H9 (cell line): ENCODE data around the gene ANKRD34A. TPM values are rescaled to one million over a fixed set of nuclear protein-coding genes. Genes with fewer than 3 reads are reported as not detected.

ENCODE experiments used
- DNase-seq: peaks from one replicate; pipeline ENCODE4 v3.0.0-alpha.2; 2017
- H2AFZ ChIP-seq: one replicate; pipeline ENCODE4 v1.6.1; 2013; ENCODE audit warnings: mild to moderate bottlenecking, low read length, control low read depth, moderate library complexity
- H2AK5ac ChIP-seq: 2 replicates; pipeline ENCODE4 v1.6.1; 2013; ENCODE audit warnings: low read length, control low read depth, mixed read lengths; ENCODE audit not compliant: insufficient read length
- H2BK120ac ChIP-seq: one replicate; pipeline ENCODE4 v1.6.1; 2013; ENCODE audit warnings: low read depth, mild to moderate bottlenecking, low read length, control low read depth, inconsistent platforms; ENCODE audit not compliant: poor library complexity, severe bottlenecking
- H2BK12ac ChIP-seq: 2 replicates; pipeline ENCODE4 v1.6.1; 2013; ENCODE audit warnings: low read length, control low read depth, mixed read lengths, low read depth; ENCODE audit not compliant: insufficient read length
- H2BK15ac ChIP-seq: 2 replicates; pipeline ENCODE4 v1.6.1; 2013; ENCODE audit warnings: low read depth, low read length, control low read depth
- H2BK20ac ChIP-seq: one replicate; pipeline ENCODE4 v1.6.1; 2013; ENCODE audit warnings: low read depth, mild to moderate bottlenecking, low read length, control low read depth, inconsistent platforms; ENCODE audit not compliant: poor library complexity, severe bottlenecking
- H2BK5ac ChIP-seq: 2 replicates; pipeline ENCODE4 v1.6.1; 2013; ENCODE audit warnings: low read length, control low read depth, mixed read lengths; ENCODE audit not compliant: insufficient read length
- H3K14ac ChIP-seq: 2 replicates; pipeline ENCODE4 v1.6.1; 2013; ENCODE audit warnings: low read length, control low read depth; ENCODE audit not compliant: insufficient read depth
- H3K18ac ChIP-seq: 2 replicates; pipeline ENCODE4 v1.6.1; 2013; ENCODE audit warnings: low read depth, mild to moderate bottlenecking, mixed read lengths, low read length, control low read depth; ENCODE audit not compliant: insufficient read length
- H3K23ac ChIP-seq: 2 replicates; pipeline ENCODE4 v1.6.1; 2013; ENCODE audit warnings: low read length, control low read depth, mixed read lengths, low read depth; ENCODE audit not compliant: insufficient read length
- H3K23me2 ChIP-seq: 2 replicates; pipeline ENCODE4 v1.6.1; 2013; ENCODE audit warnings: low read depth, mild to moderate bottlenecking, mixed read lengths, low read length, control low read depth; ENCODE audit not compliant: insufficient read length, poor library complexity, severe bottlenecking
- H3K27ac ChIP-seq: 2 replicates; pipeline ENCODE4 v1.5.1; 2013; ENCODE audit warnings: low read length, control low read depth, mixed read lengths, low read depth; ENCODE audit not compliant: insufficient read length
- H3K27me3 ChIP-seq: 2 replicates; pipeline ENCODE4 v1.6.1; 2013; ENCODE audit warnings: low read length, control low read depth, inconsistent platforms; ENCODE audit not compliant: insufficient read depth
- H3K4ac ChIP-seq: 2 replicates; pipeline ENCODE4 v1.6.1; 2013; ENCODE audit warnings: low read depth, mild to moderate bottlenecking, control low read depth, inconsistent platforms, low read length, moderate library complexity
- H3K4me1 ChIP-seq: 2 replicates; pipeline ENCODE4 v1.6.1; 2013; ENCODE audit warnings: low read length, control low read depth, inconsistent platforms; ENCODE audit not compliant: insufficient read depth
- H3K4me2 ChIP-seq: 2 replicates; pipeline ENCODE4 v1.6.1; 2013; ENCODE audit warnings: low read length, control low read depth, mixed read lengths; ENCODE audit not compliant: insufficient read length, insufficient read depth
- H3K56ac ChIP-seq: 2 replicates; pipeline ENCODE4 v1.6.1; 2013; ENCODE audit warnings: low read depth, mild to moderate bottlenecking, mixed read lengths, low read length, control low read depth; ENCODE audit not compliant: insufficient read length
- H3K79me1 ChIP-seq: 2 replicates; pipeline ENCODE4 v1.6.1; 2013; ENCODE audit warnings: low read depth, mild to moderate bottlenecking, moderate library complexity, low read length, control low read depth, inconsistent platforms; ENCODE audit not compliant: insufficient read depth, poor library complexity, severe bottlenecking
- H3K79me2 ChIP-seq: 2 replicates; pipeline ENCODE4 v1.6.1; 2013; ENCODE audit warnings: low read length, control low read depth, inconsistent platforms; ENCODE audit not compliant: insufficient read depth
- H3K9ac ChIP-seq: 2 replicates; pipeline ENCODE4 v1.6.1; 2013; ENCODE audit warnings: low read length, control low read depth, mixed read lengths; ENCODE audit not compliant: insufficient read length; ENCODE audit errors: extremely low read depth
- H3K9me3 ChIP-seq: one replicate; pipeline ENCODE4 v1.6.1; 2013; ENCODE audit warnings: low read depth, low read length, inconsistent platforms; ENCODE audit not compliant: control insufficient read depth
- H3T11ph ChIP-seq: one replicate; pipeline ENCODE4 v1.6.1; 2013; ENCODE audit warnings: mild to moderate bottlenecking, low read length, control low read depth, inconsistent platforms
- H4K20me1 ChIP-seq: one replicate; pipeline ENCODE4 v1.6.1; 2013; ENCODE audit not compliant: control insufficient read depth, insufficient read length, insufficient read depth
- H4K5ac ChIP-seq: 2 replicates; pipeline ENCODE4 v1.6.1; 2013; ENCODE audit warnings: low read depth, mild to moderate bottlenecking, mixed read lengths, low read length, control low read depth; ENCODE audit not compliant: insufficient read length
- H4K8ac ChIP-seq: replicated peaks from 2 replicates; pipeline ENCODE4 v1.6.1; 2013; ENCODE audit warnings: low read length, control low read depth, mixed read lengths, low read depth; ENCODE audit not compliant: insufficient read length
- H4K91ac ChIP-seq: 2 replicates; pipeline ENCODE4 v1.6.1; 2013; ENCODE audit warnings: low read depth, mild to moderate bottlenecking, moderate library complexity, mixed read lengths, low read length, control low read depth; ENCODE audit not compliant: insufficient read length
- H3K27ac Mint-ChIP-seq, 3 experiments: 2 replicates in 2 of 3; 3 replicates in 1 of 3; pipeline ENCODE4 v1.8.0; 2020 to 2021; ENCODE audit warnings: mixed read lengths in 3 of 3, mild to moderate bottlenecking in 1 of 3, moderate library complexity in 1 of 3
- H3K27me3 Mint-ChIP-seq: 2 replicates; pipeline ENCODE4 v1.8.0; 2021; ENCODE audit warnings: low read depth, mild to moderate bottlenecking, moderate library complexity, mixed read lengths
- H3K36me3 Mint-ChIP-seq, 3 experiments: 2 replicates in 2 of 3; 3 replicates in 1 of 3; pipeline ENCODE4 v1.8.0; 2020 to 2021; ENCODE audit warnings: low read depth in 3 of 3, mixed read lengths in 3 of 3; ENCODE audit not compliant: insufficient read depth in 1 of 3
- H3K4me1 Mint-ChIP-seq, 2 experiments: 2 replicates each; pipeline ENCODE4 v1.8.0; 2020; ENCODE audit warnings: mixed read lengths in 2 of 2
- H3K4me3 Mint-ChIP-seq, 2 experiments: 2 replicates in 1 of 2; 3 replicates in 1 of 2; pipeline ENCODE4 v1.8.0; 2020 to 2021; ENCODE audit warnings: mild to moderate bottlenecking in 2 of 2, mixed read lengths in 2 of 2, moderate library complexity in 1 of 2
- H3K9me3 Mint-ChIP-seq, 2 experiments: 2 replicates in 1 of 2; 3 replicates in 1 of 2; pipeline ENCODE4 v1.8.0; 2020; ENCODE audit warnings: mild to moderate bottlenecking in 2 of 2, mixed read lengths in 2 of 2, moderate library complexity in 1 of 2
- CTCF ChIP-seq: fragments of 200-600 bp; sonication (generic); conservative IDR thresholded peaks from 3 replicates; pipeline ENCODE4 v1.8.0; 2021; ENCODE audit warnings: antibody characterized with exemption, mild to moderate bottlenecking
- WGBS: extraction: QIAGEN DNeasy Blood & Tissue Kit; methylation state at CpG from one replicate; pipeline ENCODE4 v1.1.7; 2013; ENCODE audit warnings: missing lambda C conversion rate, low lambda C conversion rate, mixed read lengths; ENCODE audit not compliant: insufficient read length; ENCODE audit errors: extremely low coverage; 5-methylcytosine and 5-hydroxymethylcytosine counted together
- total RNA-seq: library from RNA; stranded (reverse); gene quantifications from 2 replicates; pipeline ENCODE4 v1.2.1, GENCODE V29; 2021

Gene ANKRD34A
- total RNA-seq, 1 experiment from 2014 or later: 0.39 TPM

- no peaks in the 10 kb centered on the region for H3K36me3 Mint-ChIP-seq
- no peak overlapping the region for H3K4me3 Mint-ChIP-seq
- Histone ChIP-seq H3K56ac (no peak overlapping the region), H3K9me3 (no peaks in the 10 kb centered on the region), H3K23ac (no peak overlapping the region), H3K79me2 (no peaks in the 10 kb centered on the region), H3K27ac (peak overlapping the region; percentile 35), H3T11ph (no peak overlapping the region), H2BK12ac (no peak overlapping the region), H3K4ac (no peak overlapping the region), H3K79me1 (no peaks in the 10 kb centered on the region), H3K27me3 (no peaks in the 10 kb centered on the region), H3K4me2 (peak overlapping the region; percentile 42), H4K20me1 (no peaks in the 10 kb centered on the region), H3K9ac (no peak overlapping the region), H4K91ac (no peak overlapping the region), H3K23me2 (no peaks in the 10 kb centered on the region), H2BK120ac (no peak overlapping the region), H2BK20ac (no peak overlapping the region), H4K8ac (no peak overlapping the region), H2AFZ (no peak overlapping the region), H2BK15ac (no peak overlapping the region), H2BK5ac (no peak overlapping the region), H3K18ac (peak overlapping the region; percentile 32), H2AK5ac (no peak overlapping the region), H3K14ac (no peak overlapping the region; the same call in 1 of the 2 replicates), H4K5ac (no peak overlapping the region), H3K4me1 (peaks cover 8% of the 10 kb centered on the region)
- peaks cover 5% of the 10 kb centered on the region for H3K27me3 Mint-ChIP-seq
- WGBS: no CpG with 5 or more reads among the region's 7 CpGs
- H3K4me1 Mint-ChIP-seq: peaks cover 10 to 21% of the 10 kb centered on the region in 2 experiments
- no peaks in the 10 kb centered on the region for H3K9me3 Mint-ChIP-seq
- DNase-seq: no peak
- H3K27ac Mint-ChIP-seq: no peak overlapping the region
- TF ChIP-seq CTCF: no peak
These were observed 15.5 kb upstream of the ANKRD34A start for GRCh38 chr1:145979746-145980456.
